ENCODE data around the gene ZRANB1. TPM values are rescaled to one million over a fixed set of nuclear protein-coding genes. Genes with fewer than 3 reads are reported as not detected.

Gene ZRANB1
- total RNA-seq, 1 donor from 2014 or later, result 29.5 TPM

DNA sequence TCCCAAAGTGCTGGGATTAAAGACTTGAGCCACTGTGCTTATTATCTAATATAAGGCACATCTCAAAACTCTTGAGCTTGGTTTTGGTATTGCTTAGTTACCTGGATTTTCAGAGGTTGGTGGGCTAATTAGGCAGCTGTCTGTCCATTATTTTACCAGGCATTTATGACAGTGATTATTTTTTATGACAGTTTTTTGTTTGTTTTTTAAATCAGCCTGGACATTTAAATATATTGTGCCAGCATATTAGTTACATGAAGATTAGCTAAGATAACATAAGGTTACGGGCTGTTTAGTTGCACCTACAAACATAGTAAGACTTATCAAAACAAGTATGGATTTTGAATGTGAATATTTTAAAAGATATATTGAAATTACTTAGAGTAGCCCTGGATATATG lies 2.6 kb upstream of the ZRANB1 start:
- Histone ChIP-seq H3K4me3 (ENCODE audit: low read depth, low read length) (no peak overlapping the region), H3K36me3 (ENCODE audit: control insufficient read depth, insufficient read depth, low read length) (no peaks in the 10 kb centered on the region), H3K27me3 (ENCODE audit: control insufficient read depth, insufficient read depth, low read length) (no peaks in the 10 kb centered on the region)
- TF ChIP-seq, protein P1, sequence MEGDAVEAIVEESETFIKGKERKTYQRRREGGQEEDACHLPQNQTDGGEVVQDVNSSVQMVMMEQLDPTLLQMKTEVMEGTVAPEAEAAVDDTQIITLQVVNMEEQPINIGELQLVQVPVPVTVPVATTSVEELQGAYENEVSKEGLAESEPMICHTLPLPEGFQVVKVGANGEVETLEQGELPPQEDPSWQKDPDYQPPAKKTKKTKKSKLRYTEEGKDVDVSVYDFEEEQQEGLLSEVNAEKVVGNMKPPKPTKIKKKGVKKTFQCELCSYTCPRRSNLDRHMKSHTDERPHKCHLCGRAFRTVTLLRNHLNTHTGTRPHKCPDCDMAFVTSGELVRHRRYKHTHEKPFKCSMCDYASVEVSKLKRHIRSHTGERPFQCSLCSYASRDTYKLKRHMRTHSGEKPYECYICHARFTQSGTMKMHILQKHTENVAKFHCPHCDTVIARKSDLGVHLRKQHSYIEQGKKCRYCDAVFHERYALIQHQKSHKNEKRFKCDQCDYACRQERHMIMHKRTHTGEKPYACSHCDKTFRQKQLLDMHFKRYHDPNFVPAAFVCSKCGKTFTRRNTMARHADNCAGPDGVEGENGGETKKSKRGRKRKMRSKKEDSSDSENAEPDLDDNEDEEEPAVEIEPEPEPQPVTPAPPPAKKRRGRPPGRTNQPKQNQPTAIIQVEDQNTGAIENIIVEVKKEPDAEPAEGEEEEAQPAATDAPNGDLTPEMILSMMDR (IDR thresholded peaks at IDR 0.05; ENCODE audit: insufficient read depth, low read length, severe bottlenecking), result no peak
- FAIRE-seq (no peak), DNase-seq (ENCODE audit: low read depth) (no peak)

DNA sequence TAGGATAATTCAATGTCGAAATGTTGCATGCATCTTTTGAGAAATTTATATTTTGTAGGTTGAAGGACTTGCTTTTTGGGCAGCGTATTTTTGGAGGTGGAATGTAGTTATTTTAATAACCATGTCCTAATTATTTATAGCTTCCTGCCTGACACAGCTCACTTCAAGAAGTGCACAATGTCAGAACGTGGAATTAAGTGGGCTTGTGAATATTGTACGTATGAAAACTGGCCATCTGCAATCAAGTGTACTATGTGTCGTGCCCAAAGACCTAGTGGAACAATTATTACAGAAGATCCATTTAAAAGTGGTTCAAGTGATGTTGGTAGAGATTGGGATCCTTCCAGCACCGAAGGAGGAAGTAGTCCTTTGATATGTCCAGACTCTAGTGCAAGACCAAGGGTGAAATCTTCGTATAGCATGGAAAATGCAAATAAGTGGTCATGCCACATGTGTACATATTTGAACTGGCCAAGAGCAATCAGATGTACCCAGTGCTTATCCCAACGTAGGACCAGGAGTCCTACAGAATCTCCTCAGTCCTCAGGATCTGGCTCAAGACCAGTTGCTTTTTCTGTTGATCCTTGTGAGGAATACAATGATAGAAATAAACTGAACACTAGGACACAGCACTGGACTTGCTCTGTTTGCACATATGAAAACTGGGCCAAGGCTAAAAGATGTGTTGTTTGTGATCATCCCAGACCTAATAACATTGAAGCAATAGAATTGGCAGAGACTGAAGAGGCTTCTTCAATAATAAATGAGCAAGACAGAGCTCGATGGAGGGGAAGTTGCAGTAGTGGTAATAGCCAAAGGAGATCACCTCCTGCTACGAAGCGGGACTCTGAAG lies 620 bp downstream of the ZRANB1 start:
- no peak for DNase-seq (ENCODE audit: low read depth)

DNA sequence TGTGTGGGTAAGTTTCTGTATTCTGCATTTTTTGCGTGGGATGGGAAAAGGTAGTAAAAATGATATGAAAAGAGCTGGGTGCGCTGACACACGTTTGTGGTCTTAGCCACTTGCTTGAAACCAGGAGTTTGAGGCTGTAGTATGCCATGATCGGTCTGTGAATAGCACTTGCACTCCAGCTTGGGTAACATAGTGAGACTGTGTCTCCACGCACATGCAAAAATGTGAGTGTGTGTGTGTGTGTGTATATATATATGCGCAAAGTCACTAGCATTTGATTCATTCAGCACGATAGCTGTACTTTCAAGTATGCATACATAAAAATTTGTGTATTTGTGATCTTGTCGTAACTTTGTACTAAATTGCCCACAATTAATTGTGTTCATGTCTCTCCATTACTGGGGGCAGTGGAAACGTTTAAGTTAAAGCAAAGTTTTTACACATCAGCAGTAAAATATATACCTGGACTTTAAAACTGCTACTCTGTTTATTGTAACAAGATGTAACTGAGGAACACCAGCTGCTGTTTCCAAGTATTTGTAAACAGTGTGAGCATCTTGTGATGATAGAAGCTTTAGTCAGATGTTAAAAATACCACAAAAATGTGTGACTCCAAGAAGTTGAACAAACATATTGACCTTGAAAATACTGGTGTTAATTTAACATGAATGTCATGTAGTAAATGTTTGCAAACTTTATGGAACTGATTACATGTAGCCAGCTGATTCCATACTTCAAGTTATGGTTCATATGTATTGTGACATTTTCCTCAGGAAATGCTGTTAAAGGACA lies 1.6 kb downstream of the ZRANB1 start:
- FAIRE-seq (no peak), DNase-seq (ENCODE audit: low read depth) (peak; percentile 78)
- TF ChIP-seq, protein P1 (IDR thresholded peaks at IDR 0.05; ENCODE audit: insufficient read depth, low read length, severe bottlenecking), result no peak

More for the DNA sequence above, 620 bp downstream of the ZRANB1 start:
- Histone ChIP-seq H3K36me3 (ENCODE audit: control insufficient read depth, insufficient read depth, low read length) (no peaks in the 10 kb centered on the region), H3K27me3 (ENCODE audit: control insufficient read depth, insufficient read depth, low read length) (no peaks in the 10 kb centered on the region), H3K4me3 (ENCODE audit: low read depth, low read length) (no peak overlapping the region)
- TF ChIP-seq, protein P1 (IDR thresholded peaks at IDR 0.05; ENCODE audit: insufficient read depth, low read length, severe bottlenecking), result no peak
- no peak for FAIRE-seq

DNA sequence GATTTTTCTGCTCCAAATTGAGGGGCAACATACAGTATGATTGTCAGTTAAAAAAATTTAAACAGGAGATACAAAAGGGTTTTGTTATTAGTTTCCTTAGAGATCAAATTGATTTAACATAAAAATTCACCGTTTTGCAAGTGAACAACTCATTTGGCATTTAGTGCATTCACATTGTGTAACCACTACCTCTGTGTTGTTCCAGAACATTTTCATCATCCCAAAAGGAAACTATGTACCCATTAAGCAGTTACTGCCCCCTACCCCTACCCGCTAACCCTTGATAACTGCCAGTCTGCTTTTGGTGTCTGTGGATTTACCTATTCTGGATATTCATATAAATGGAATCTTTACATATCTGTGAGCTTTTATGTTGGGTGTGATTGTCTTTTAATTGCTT lies 3.1 kb downstream of the ZRANB1 start:
- Histone ChIP-seq H3K36me3 (ENCODE audit: control insufficient read depth, insufficient read depth, low read length) (no peaks in the 10 kb centered on the region), H3K27me3 (ENCODE audit: control insufficient read depth, insufficient read depth, low read length) (no peaks in the 10 kb centered on the region), H3K4me3 (ENCODE audit: low read depth, low read length) (no peak overlapping the region)
- TF ChIP-seq, protein P1 (IDR thresholded peaks at IDR 0.05; ENCODE audit: insufficient read depth, low read length, severe bottlenecking), result no peak
- no peak for DNase-seq (ENCODE audit: low read depth)
- FAIRE-seq, result no peak

More for the DNA sequence above, 1.6 kb downstream of the ZRANB1 start:
- Histone ChIP-seq H3K4me3 (ENCODE audit: low read depth, low read length) (no peak overlapping the region), H3K27me3 (ENCODE audit: control insufficient read depth, insufficient read depth, low read length) (no peaks in the 10 kb centered on the region), H3K36me3 (ENCODE audit: control insufficient read depth, insufficient read depth, low read length) (no peaks in the 10 kb centered on the region)

DNA sequence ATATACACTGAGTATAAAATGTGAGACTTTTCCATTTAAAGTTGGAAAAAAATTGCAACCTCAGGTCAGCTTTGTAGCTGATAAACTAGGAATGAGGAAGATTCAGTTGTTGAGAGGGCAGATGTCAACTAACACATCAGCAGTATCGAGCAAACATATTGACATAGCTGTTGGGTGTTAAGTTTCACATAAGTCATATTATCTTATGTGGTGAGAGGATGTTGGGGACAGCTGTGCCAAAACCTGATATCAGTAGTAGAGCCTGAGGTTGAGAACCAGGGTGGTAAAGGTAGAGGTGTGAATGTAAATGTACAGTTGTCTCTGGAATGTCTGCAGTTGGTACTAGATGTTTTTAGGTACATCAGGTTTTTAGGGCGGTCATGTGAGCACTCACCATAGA lies 5.0 kb downstream of the ZRANB1 start:
- H3K4me3 ChIP-seq (ENCODE audit: low read depth, low read length), result no peak overlapping the region
- no peaks in the 10 kb centered on the region for H3K36me3 ChIP-seq (ENCODE audit: control insufficient read depth, insufficient read depth, low read length)
- FAIRE-seq (no peak), DNase-seq (ENCODE audit: low read depth) (peak; percentile 15)
- TF ChIP-seq, protein P1 (IDR thresholded peaks at IDR 0.05; ENCODE audit: insufficient read depth, low read length, severe bottlenecking), result no peak
- H3K27me3 ChIP-seq (ENCODE audit: control insufficient read depth, insufficient read depth, low read length), result no peaks in the 10 kb centered on the region

Measured in bronchial epithelial cell (primary cell).